Right lobe of liver (tissue), 4 donors: Measurements from ENCODE around the gene KYAT1.

Experiments
- CTCF ChIP-seq, 4 donors: fragments of 200-600 bp in 3 of 4; fragments of 450-650 bp in 1 of 4; IDR thresholded peaks; one replicate each; pipeline versions ENCODE4 v1.5.1 to v1.8.0; 2016 to 2022; ENCODE audit warnings: antibody characterized with exemption in 4 of 4, mild to moderate bottlenecking in 2 of 4
- POLR2A ChIP-seq: fragments of 450-650 bp; IDR thresholded peaks from one replicate; pipeline ENCODE4 v1.6.1; 2017; ENCODE audit warnings: antibody characterized with exemption, mild to moderate bottlenecking
- donor health status: DM: no; HTN: no; CAD: no.
- donor health status: DM: no; HTN: no; CAD: no.
- donor health status: DM: no; HTN: yes; CAD: no.

GRCh38 chr9:128923493-128923883 lies 41.7 kb upstream of the KYAT1 start:
- no peak for TF ChIP-seq CTCF (IDR thresholded peaks at IDR 0.05)
- TF ChIP-seq POLR2A: no peak
